H1 (cell line): ENCODE measurements around the gene TMEM117. TPM values are rescaled to one million over a fixed set of nuclear protein-coding genes. Genes with fewer than 3 reads are reported as not detected.

Source experiments
- CTCF ChIA-PET: fragments of 300-600 bp; sonication (Branson Sonifier 250); formaldehyde crosslinking; loops from one replicate; lab custom pipeline; 2021; ENCODE audit not compliant: partially characterized antibody; lab: Charles Lee
- POLR2A ChIA-PET: fragments of 300-600 bp; sonication (Branson Sonifier 250); formaldehyde crosslinking; loops from one replicate; lab custom pipeline; 2021; ENCODE audit warnings: inconsistent platforms; ENCODE audit not compliant: partially characterized antibody; lab: Charles Lee
- DNase-seq, 2 experiments: peaks; one replicate each; pipeline versions ENCODE4 v3.0.0 to v3.0.0-alpha.2; 2010 to 2022; ENCODE audit warnings: low spot score in 2 of 2, low read depth in 1 of 2, mixed read lengths in 1 of 2
- FAIRE-seq: peaks from 2 replicates; lab custom pipeline; 2011; peaks lifted over from hg19 to GRCh38; lab: Jason Lieb, UNC
- H2AFZ ChIP-seq: 2 replicates; pipeline ENCODE4 v1.8.1; 2012; ENCODE audit warnings: low read length, inconsistent platforms
- H2AK5ac ChIP-seq: 2 replicates; pipeline ENCODE4 v1.6.1; 2013; ENCODE audit warnings: low read depth, low read length
- H2BK120ac ChIP-seq: replicated peaks from 2 replicates; pipeline ENCODE3; 2013; ENCODE audit warnings: low read depth, low read length, inconsistent platforms
- H2BK12ac ChIP-seq: 2 replicates; pipeline ENCODE4 v1.6.1; 2013; ENCODE audit warnings: low read depth, low read length
- H2BK15ac ChIP-seq: 2 replicates; pipeline ENCODE4 v1.6.1; 2013; ENCODE audit warnings: low read length
- H2BK20ac ChIP-seq: 2 replicates; pipeline ENCODE4 v1.6.1; 2013; ENCODE audit warnings: low read length
- H2BK5ac ChIP-seq: 2 replicates; pipeline ENCODE4 v1.6.1; 2013; ENCODE audit warnings: low read depth, low read length
- H3K14ac ChIP-seq: 2 replicates; pipeline ENCODE4 v1.6.1; 2013; ENCODE audit warnings: inconsistent platforms; ENCODE audit not compliant: insufficient read length
- H3K18ac ChIP-seq: 2 replicates; pipeline ENCODE4 v1.6.1; 2013; ENCODE audit warnings: low read length; ENCODE audit errors: extremely low read depth
- H3K23ac ChIP-seq: 2 replicates; pipeline ENCODE4 v1.6.1; 2013; ENCODE audit warnings: inconsistent platforms; ENCODE audit not compliant: insufficient read length
- H3K23me2 ChIP-seq: 2 replicates; pipeline ENCODE4 v1.6.1; 2013; ENCODE audit warnings: low read depth, low read length
- H3K27ac ChIP-seq: 2 replicates; pipeline ENCODE4 v1.6.1; 2011; ENCODE audit warnings: low read depth, low read length, inconsistent platforms
- H3K27me3 ChIP-seq, 4 experiments: replicated peaks in 1 of 4; 1 replicate in 1 of 4; 2 replicates in 3 of 4; pipeline versions ENCODE4 v1.6.1 to v1.8.1; 2011 to 2013; ENCODE audit warnings: low read length in 3 of 4, mild to moderate bottlenecking in 3 of 4, inconsistent platforms in 2 of 4, mixed read lengths in 2 of 4, moderate library complexity in 1 of 4; ENCODE audit not compliant: control insufficient read depth in 3 of 4, insufficient read depth in 3 of 4; ENCODE audit errors: extremely low read depth in 1 of 4
- H3K36me3 ChIP-seq, 4 experiments: 2 replicates each; pipeline versions ENCODE4 v1.6.1 to v1.8.1; 2011 to 2013; ENCODE audit warnings: mild to moderate bottlenecking in 4 of 4, low read length in 3 of 4, moderate library complexity in 2 of 4, control low read depth in 1 of 4, inconsistent platforms in 1 of 4; ENCODE audit not compliant: insufficient read depth in 4 of 4, control insufficient read depth in 2 of 4
- H3K4ac ChIP-seq: replicated peaks from 2 replicates; pipeline ENCODE3; 2013; ENCODE audit warnings: low read length, low read depth, mixed read lengths, inconsistent platforms; ENCODE audit not compliant: insufficient read length
- H3K4me1 ChIP-seq, 4 experiments: replicated peaks in 1 of 4; 1 replicate in 1 of 4; 2 replicates in 3 of 4; pipeline versions ENCODE4 v1.6.1 to v1.8.1; 2011 to 2013; ENCODE audit warnings: low read length in 3 of 4, inconsistent platforms in 2 of 4, mixed read lengths in 1 of 4; ENCODE audit not compliant: insufficient read depth in 4 of 4, control insufficient read depth in 3 of 4
- H3K4me2 ChIP-seq, 2 experiments: 2 replicates each; pipeline versions ENCODE4 v1.6.1 to v1.8.1; 2011 to 2013; ENCODE audit warnings: low read depth in 2 of 2, low read length in 2 of 2, control low read depth in 1 of 2, inconsistent platforms in 1 of 2, mild to moderate bottlenecking in 1 of 2; ENCODE audit not compliant: insufficient read depth in 1 of 2
- H3K4me3 ChIP-seq, 4 experiments: fragments of 200-600, 300-600 bp in 1 of 4; sonication (generic), shearing (Covaris generic), sonication (Bioruptor Twin) in 1 of 4; 2 replicates each; pipeline versions ENCODE4 v1.5.1 to v1.8.1; 2011 to 2016; ENCODE audit warnings: low read length in 4 of 4, low read depth in 3 of 4, control low read depth in 2 of 4, inconsistent platforms in 2 of 4, mild to moderate bottlenecking in 2 of 4, mixed read lengths in 1 of 4, moderate library complexity in 1 of 4; ENCODE audit not compliant: insufficient read depth in 2 of 4; ENCODE audit errors: extremely low read depth in 1 of 4
- H3K56ac ChIP-seq: replicated peaks from 2 replicates; pipeline ENCODE3; 2013; ENCODE audit warnings: low read depth, mild to moderate bottlenecking, mixed read lengths, low read length, inconsistent platforms; ENCODE audit not compliant: insufficient read length
- H3K79me1 ChIP-seq: 2 replicates; pipeline ENCODE4 v1.6.1; 2013; ENCODE audit warnings: low read depth, low read length, control low read depth
- H3K79me2 ChIP-seq, 2 experiments: 2 replicates each; pipeline versions ENCODE4 v1.6.1 to v1.8.1; 2012 to 2013; ENCODE audit warnings: low read length in 2 of 2, mild to moderate bottlenecking in 2 of 2, inconsistent platforms in 1 of 2; ENCODE audit not compliant: insufficient read depth in 2 of 2, control insufficient read depth in 1 of 2
- H3K9ac ChIP-seq, 4 experiments: replicated peaks in 1 of 4; 1 replicate in 1 of 4; 2 replicates in 3 of 4; pipeline versions ENCODE4 v1.6.1 to v1.8.1; 2011 to 2013; ENCODE audit warnings: low read depth in 3 of 4, low read length in 3 of 4, control low read depth in 2 of 4, mild to moderate bottlenecking in 2 of 4, moderate library complexity in 2 of 4, inconsistent platforms in 1 of 4; ENCODE audit errors: extremely low read depth in 1 of 4
- H3K9me3 ChIP-seq, 2 experiments: 2 replicates each; pipeline versions ENCODE4 v1.6.1 to v1.8.1; 2012 to 2013; ENCODE audit warnings: mild to moderate bottlenecking in 2 of 2, moderate library complexity in 2 of 2, control low read depth in 1 of 2, inconsistent platforms in 1 of 2, low read depth in 1 of 2, low read length in 1 of 2, mixed read lengths in 1 of 2; ENCODE audit not compliant: insufficient read depth in 2 of 2
- H4K20me1 ChIP-seq, 2 experiments: replicated peaks in 1 of 2; 2 replicates each; pipeline versions ENCODE3 to v1.8.1; 2011 to 2013; ENCODE audit warnings: inconsistent platforms in 2 of 2, low read length in 2 of 2, mild to moderate bottlenecking in 1 of 2; ENCODE audit not compliant: insufficient read depth in 2 of 2, control insufficient read depth in 1 of 2
- H4K5ac ChIP-seq: 2 replicates; pipeline ENCODE4 v1.6.1; 2013; ENCODE audit warnings: low read length, low read depth, mixed read lengths, inconsistent platforms; ENCODE audit not compliant: insufficient read length
- H4K8ac ChIP-seq: 2 replicates; pipeline ENCODE4 v1.8.0; 2013; ENCODE audit warnings: mild to moderate bottlenecking, moderate library complexity, low read length, inconsistent platforms; ENCODE audit not compliant: insufficient read depth; ENCODE audit errors: extremely low read depth
- H4K91ac ChIP-seq: replicated peaks from 2 replicates; pipeline ENCODE3; 2013; ENCODE audit warnings: low read length, mixed read lengths, inconsistent platforms; ENCODE audit not compliant: insufficient read length
- CTCF ChIP-seq, 3 experiments: IDR thresholded peaks; 1 replicate in 2 of 3; 2 replicates in 1 of 3; pipeline versions ENCODE4 v1.5.1 to v1.6.1; 2011; ENCODE audit warnings: low read length in 3 of 3, mild to moderate bottlenecking in 3 of 3, inconsistent platforms in 2 of 3, low read depth in 1 of 3, moderate library complexity in 1 of 3; ENCODE audit not compliant: insufficient read depth in 1 of 3; ENCODE audit errors: control extremely low read depth in 1 of 3
- HDAC6 ChIP-seq: IDR thresholded peaks from one replicate; pipeline ENCODE4 v1.7.1; 2012; ENCODE audit warnings: low read depth, mild to moderate bottlenecking, inconsistent platforms, low read length, moderate library complexity
- RAD21 ChIP-seq, 2 experiments: IDR thresholded peaks in 1 of 2; conservative IDR thresholded peaks in 1 of 2; 2 replicates each; pipeline ENCODE4 v1.6.1; 2011; ENCODE audit warnings: low read depth in 2 of 2, low read length in 2 of 2, improper control_type of control experiment in 1 of 2, inconsistent platforms in 1 of 2, mild to moderate bottlenecking in 1 of 2, moderate library complexity in 1 of 2
- SUZ12 ChIP-seq: fragments of 200-600 bp; sonication (generic); IDR thresholded peaks from 2 replicates; pipeline ENCODE4 v1.6.1; 2012; ENCODE audit warnings: mild to moderate bottlenecking, inconsistent platforms, low read length, moderate library complexity, mixed read lengths
- WGBS, 2 experiments: shearing (Covaris generic) in 1 of 2; methylation state at CpG; one replicate each; pipeline versions ENCODE4 v1.1.6 to v1.1.7; 2013 to 2015; ENCODE audit warnings: low lambda C conversion rate in 2 of 2, mixed read lengths in 2 of 2, inconsistent platforms in 1 of 2, low coverage in 1 of 2, missing lambda C conversion rate in 1 of 2; ENCODE audit not compliant: insufficient replicate concordance in 2 of 2, insufficient coverage in 1 of 2, insufficient read length in 1 of 2; ENCODE audit errors: extremely low coverage in 1 of 2, missing lambda C conversion rate in 1 of 2; 5-methylcytosine and 5-hydroxymethylcytosine counted together
- polyA plus RNA-seq, 7 experiments: library from polyadenylated mRNA; depleted of rRNA in 3 of 7; stranded (reverse) in 5 of 7; unstranded in 2 of 7; fragments of >200 nt in 5 of 7; fragments of 200-250 nt in 2 of 7; gene quantifications; 1 replicate in 5 of 7; 2 replicates in 1 of 7; 4 replicates in 1 of 7; pipeline versions ENCODE4 v1.2.1 to v1.2.3, GENCODE V29; 2011 to 2013; ENCODE audit warnings: missing spikeins in 2 of 7, mixed read lengths in 2 of 7
- total RNA-seq: library from RNA; stranded (reverse); fragmentation: NEBNext Ultra II Directional; extraction: Animal tissue kit (Norgen Biotek cat#: 25700); gene quantifications from 2 replicates; pipeline ENCODE4 v1.2.1, GENCODE V29; 2021

Gene TMEM117
- total and polyA plus RNA-seq, 2 of the 8 experiments (the other 6 are each of a cell fraction or from before 2014, with no cell fraction given): 0.80 to 1.4 TPM

GRCh38 chr12:44247588-44247987 lies 411.7 kb downstream of the TMEM117 start:
- H3K9me3 ChIP-seq: no peaks in the 10 kb centered on the region
- H2BK12ac ChIP-seq: no peak overlapping the region; the same call in 1 of the 2 replicates
- H3K56ac ChIP-seq: no peak overlapping the region
- no peak overlapping the region for H3K4me3 ChIP-seq
- no peak overlapping the region for H3K18ac ChIP-seq
- no peak overlapping the region for H4K5ac ChIP-seq
- 79% methylated on average over 4 of the region's 4 CpGs; no CpG with 5 or more reads in 1 of the 2 experiments for WGBS, 2 experiments
- peak; percentile 57 for FAIRE-seq
- H4K91ac ChIP-seq: no peak overlapping the region
- no peak overlapping the region for H2BK120ac ChIP-seq
- H3K4me1 ChIP-seq: no peaks in the 10 kb centered on the region
- H4K20me1 ChIP-seq: no peaks in the 10 kb centered on the region
- no peak overlapping the region for H3K4me2 ChIP-seq
- no peak overlapping the region for H2BK15ac ChIP-seq
- no peak overlapping the region for H3K9ac ChIP-seq
- TF ChIP-seq CTCF (IDR thresholded peaks at IDR 0.05; ENCODE audit: control extremely low read depth in 1 of 3, insufficient read depth in 1 of 3, low read depth in 1 of 3, low read length in 3 of 3) (peak; percentile 56 to 82 (median 63)), HDAC6 (no peak), RAD21 (IDR thresholded peaks at IDR 0.05 in 1 of 2, conservative IDR thresholded peaks at IDR 0.05 in 1 of 2; ENCODE audit: low read depth in 2 of 2, low read length in 2 of 2) (peak; percentile 69 to 81), SUZ12 (no peak)
- H3K14ac ChIP-seq: no peak overlapping the region
- H2AK5ac ChIP-seq: no peak overlapping the region
- H2AFZ ChIP-seq: no peak overlapping the region
- H3K23ac ChIP-seq: no peak overlapping the region
- peak; percentile 9 to 60 for DNase-seq
- H3K4ac ChIP-seq: no peak overlapping the region
- H3K79me1 ChIP-seq: no peaks in the 10 kb centered on the region
- no peak overlapping the region for H2BK5ac ChIP-seq
- ChIA-PET POLR2A (no interaction called here), CTCF (interaction anchor here (0.8 to 2.2 kb wide), 9 partner anchors 11 to 254 kb away, joined by 3 to 7 read pairs (median 4); no protein-coding TSS in a partner anchor)
- H3K36me3 ChIP-seq: no peaks in the 10 kb centered on the region
- no peak overlapping the region for H3K27ac ChIP-seq
- no peaks in the 10 kb centered on the region for H3K23me2 ChIP-seq
- H4K8ac ChIP-seq: no peak overlapping the region
- H2BK20ac ChIP-seq: no peak overlapping the region
- no peaks in the 10 kb centered on the region for H3K27me3 ChIP-seq
- H3K79me2 ChIP-seq: no peaks in the 10 kb centered on the region
